K562 (cell line): ENCODE results near the gene RBM4B. TPM values are rescaled to one million over a fixed set of nuclear protein-coding genes. Genes with fewer than 3 reads are reported as not detected.

Experiments
- CREB5 ChIP-seq: fragments of 250-450 bp; sonication (Bioruptor Pico); IDR thresholded peaks from 2 replicates; pipeline ENCODE4 v1.5.0; 2020; ENCODE audit warnings: mild to moderate bottlenecking
- ETV6 ChIP-seq, 3 experiments: fragments of 150-350 bp in 1 of 3; sonication (generic) in 1 of 3; formaldehyde crosslinking in 1 of 3; IDR thresholded peaks; 2 replicates each; pipeline versions ENCODE4 v1.6.1 to v1.8.0; 2014 to 2022; ENCODE audit warnings: borderline replicate concordance in 2 of 3, low read depth in 2 of 3, antibody characterized with exemption in 1 of 3, low read length in 1 of 3, mild to moderate bottlenecking in 1 of 3, missing genetic modification reagents in 1 of 3
- HLTF ChIP-seq: fragments of 450-650 bp; IDR thresholded peaks from 2 replicates; pipeline ENCODE4 v1.6.1; 2016
- ID3 ChIP-seq, 2 experiments: fragments of 250-450 bp in 1 of 2; fragments of 450-650 bp in 1 of 2; sonication (Bioruptor Pico) in 1 of 2; IDR thresholded peaks; 2 replicates each; pipeline versions ENCODE4 v1.6.1 to v1.8.0; 2016 to 2021; ENCODE audit warnings: mild to moderate bottlenecking in 2 of 2, moderate library complexity in 2 of 2, missing compliant biosample characterization in 1 of 2, missing genetic modification characterization in 1 of 2
- MAZ ChIP-seq, 2 experiments: fragments of 450-650 bp in 1 of 2; sonication (generic) in 1 of 2; formaldehyde crosslinking; IDR thresholded peaks in 1 of 2; conservative IDR thresholded peaks in 1 of 2; 2 replicates each; pipeline versions ENCODE4 v1.4.0 to v1.5.0; 2020; ENCODE audit warnings: mild to moderate bottlenecking in 1 of 2, missing genetic modification reagents in 1 of 2
- MTA3 ChIP-seq: fragments of 450-650 bp; formaldehyde crosslinking; IDR thresholded peaks from 2 replicates; pipeline ENCODE4 v1.6.1; 2017; ENCODE audit warnings: mild to moderate bottlenecking, borderline replicate concordance
- NR2C1 ChIP-seq, 2 experiments: fragments of 450-650 bp; IDR thresholded peaks; 2 replicates each; pipeline ENCODE4 v1.6.1; 2017; ENCODE audit warnings: mild to moderate bottlenecking in 2 of 2, antibody characterized with exemption in 1 of 2, inconsistent platforms in 1 of 2, missing compliant biosample characterization in 1 of 2, missing genetic modification characterization in 1 of 2
- PHF20 ChIP-seq: fragments of 450-650 bp; IDR thresholded peaks from 2 replicates; pipeline ENCODE4 v1.6.1; 2018; ENCODE audit not compliant: partially characterized antibody
- POLR3A ChIP-seq: IDR thresholded peaks from 2 replicates; pipeline ENCODE4 v1.6.1; 2011; ENCODE audit warnings: borderline replicate concordance, mild to moderate bottlenecking, moderate library complexity; ENCODE audit not compliant: insufficient read length, insufficient read depth; ENCODE audit errors: extremely low read depth
- RFX1 ChIP-seq: fragments of 450-650 bp; IDR thresholded peaks from 2 replicates; pipeline ENCODE4 v1.6.1; 2016; ENCODE audit warnings: mild to moderate bottlenecking, moderate library complexity
- SMARCC2 ChIP-seq: fragments of 450-650 bp; IDR thresholded peaks from 2 replicates; pipeline ENCODE4 v1.6.1; 2017; ENCODE audit warnings: antibody characterized with exemption, moderate library complexity, mild to moderate bottlenecking, low read depth
- SP2 ChIP-seq: IDR thresholded peaks from 2 replicates; pipeline ENCODE4 v1.6.1; 2011; ENCODE audit warnings: mild to moderate bottlenecking, low read depth, low read length, moderate library complexity; ENCODE audit not compliant: poor library complexity, severe bottlenecking; ENCODE audit errors: extremely low read depth
- ZNF518B ChIP-seq: fragments of 250-450 bp; sonication (Bioruptor Pico); IDR thresholded peaks from 2 replicates; pipeline ENCODE4 v1.5.0; 2021; ENCODE audit warnings: mild to moderate bottlenecking, moderate library complexity
- polyA plus RNA-seq, 8 experiments: library from polyadenylated mRNA; depleted of rRNA in 4 of 8; stranded (reverse) in 5 of 8; unstranded in 3 of 8; fragments of >200 nt; fragmentation: Nextera tagmentation in 2 of 8; fragmentation: Illumina TruSeq in 1 of 8; extraction: Ambion mirVana in 2 of 8; extraction: Trizol in 1 of 8; gene quantifications; 2 replicates each; pipeline versions ENCODE4 v1.2.1 to v1.2.3, GENCODE V29; 2011 to 2014; ENCODE audit warnings: inconsistent platforms in 1 of 8, missing spikeins in 1 of 8
- total RNA-seq, 7 experiments: library from RNA; depleted of rRNA in 6 of 7; stranded (reverse); fragments of >200 nt in 6 of 7; fragmentation: Illumina TruSeq in 2 of 7; extraction: Trizol in 2 of 7; gene quantifications; 2 replicates each; pipeline versions ENCODE4 v1.2.1 to v1.2.3, GENCODE V29; 2011 to 2021; ENCODE audit warnings: low replicate concordance in 1 of 7
- TF ChIP-seq, protein P1 (sequence below), 2 experiments: IDR thresholded peaks; 2 replicates each; pipeline ENCODE4 v1.6.1; 2011; ENCODE audit warnings: borderline replicate concordance in 1 of 2, control low read depth in 1 of 2, low read depth in 1 of 2, low read length in 1 of 2, mild to moderate bottlenecking in 1 of 2, mixed read lengths in 1 of 2, moderate library complexity in 1 of 2; ENCODE audit not compliant: insufficient read depth in 1 of 2, insufficient read length in 1 of 2, poor library complexity in 1 of 2, severe bottlenecking in 1 of 2; ENCODE audit errors: extremely low read depth in 1 of 2
- TF ChIP-seq, protein P2 (sequence below): sonication (generic); formaldehyde crosslinking; IDR thresholded peaks from 2 replicates; pipeline ENCODE4 v1.9.0; 2022; ENCODE audit warnings: mild to moderate bottlenecking, missing genetic modification reagents

Gene RBM4B
- total and polyA plus RNA-seq, 9 of the 15 experiments (the other 6 are each of a cell fraction or from before 2014, with no cell fraction given), result 14.6 to 39.9 (median 23.3) TPM

- TF ChIP-seq ID3 (CRISPR knock-in tag; IDR thresholded peaks at IDR 0.05), result no peak
- TF ChIP-seq ID3 (tag; IDR thresholded peaks at IDR 0.05), result peak; percentile 57; the same call in 1 of the 2 replicates
- TF ChIP-seq NR2C1 (IDR thresholded peaks at IDR 0.05), result no peak
- TF ChIP-seq NR2C1 (tag; IDR thresholded peaks at IDR 0.05), result 0 out of 2 replicates have a peak, but pooled peaks have one; percentile 15
- TF ChIP-seq MAZ (CRISPR knock-in tag; conservative IDR thresholded peaks at IDR 0.05 in 1 of 2, IDR thresholded peaks at IDR 0.05 in 1 of 2), result peak in 1 of 2 experiments; percentile 44; a peak in 1 of 4 replicates
- TF ChIP-seq RFX1, result peak; percentile 45; the same call in 1 of the 2 replicates
- 0 out of 4 replicates have a peak, but pooled peaks of 1 of the 2 experiments have one; percentile 13 for TF ChIP-seq ETV6 (IDR thresholded peaks at IDR 0.05; ENCODE audit: borderline replicate concordance in 1 of 2, low read depth in 2 of 2, low read length in 1 of 2)
- TF ChIP-seq ETV6 (CRISPR knock-in tag; IDR thresholded peaks at IDR 0.05; ENCODE audit: borderline replicate concordance), result no peak
- no peak for TF ChIP-seq CREB5 (CRISPR knock-in tag)
- TF ChIP-seq, protein P1, sequence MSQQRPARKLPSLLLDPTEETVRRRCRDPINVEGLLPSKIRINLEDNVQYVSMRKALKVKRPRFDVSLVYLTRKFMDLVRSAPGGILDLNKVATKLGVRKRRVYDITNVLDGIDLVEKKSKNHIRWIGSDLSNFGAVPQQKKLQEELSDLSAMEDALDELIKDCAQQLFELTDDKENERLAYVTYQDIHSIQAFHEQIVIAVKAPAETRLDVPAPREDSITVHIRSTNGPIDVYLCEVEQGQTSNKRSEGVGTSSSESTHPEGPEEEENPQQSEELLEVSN (IDR thresholded peaks at IDR 0.05; ENCODE audit: borderline replicate concordance in 1 of 2, extremely low read depth in 1 of 2, insufficient read depth in 1 of 2, insufficient read length in 1 of 2, low read depth in 1 of 2, low read length in 1 of 2, poor library complexity in 1 of 2, severe bottlenecking in 1 of 2), result peak; percentile 85 to 90
- TF ChIP-seq PHF20, result peak; percentile 52
- TF ChIP-seq POLR3A, result no peak
- peak; percentile 76; the same call in 1 of the 2 replicates for TF ChIP-seq MTA3
- TF ChIP-seq, protein P2, sequence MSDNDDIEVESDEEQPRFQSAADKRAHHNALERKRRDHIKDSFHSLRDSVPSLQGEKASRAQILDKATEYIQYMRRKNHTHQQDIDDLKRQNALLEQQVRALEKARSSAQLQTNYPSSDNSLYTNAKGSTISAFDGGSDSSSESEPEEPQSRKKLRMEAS (CRISPR knock-in tag), result peak; percentile 77
- no peak for TF ChIP-seq SMARCC2
- TF ChIP-seq HLTF, result peak; percentile 78
- peak; percentile 77 for TF ChIP-seq SP2
- TF ChIP-seq ZNF518B (CRISPR knock-in tag), result 0 out of 2 replicates have a peak, but pooled peaks have one; percentile 15
Measured at GRCh38 chr11:66638177-66639065, 39.3 kb downstream of the RBM4B start, which contains the start of gene RBM4 (continued).
